WTC11 (cell line): ENCODE results near the gene KDM3B.

Experiments used
- ATF6 ChIP-seq: sonication (generic); formaldehyde crosslinking; IDR thresholded peaks from 2 replicates; pipeline ENCODE4 v1.8.1; 2023; ENCODE audit warnings: mild to moderate bottlenecking, missing genetic modification reagents
- CTCF ChIP-seq: fragments of 200-600 bp; IDR thresholded peaks from 2 replicates; pipeline ENCODE4 v1.8.0; 2022; ENCODE audit warnings: antibody characterized with exemption
- E2F1 ChIP-seq: sonication (generic); formaldehyde crosslinking; IDR thresholded peaks from 2 replicates; pipeline ENCODE4 v1.8.0; 2022; ENCODE audit warnings: mild to moderate bottlenecking, missing genetic modification reagents
- FOXK1 ChIP-seq: sonication (generic); formaldehyde crosslinking; IDR thresholded peaks from 2 replicates; pipeline ENCODE4 v1.8.0; 2022; ENCODE audit warnings: mild to moderate bottlenecking, moderate library complexity, missing genetic modification reagents
- NR1H2 ChIP-seq: sonication (generic); formaldehyde crosslinking; IDR thresholded peaks from 2 replicates; pipeline ENCODE4 v1.9.0; 2021; ENCODE audit warnings: mild to moderate bottlenecking, moderate library complexity, missing genetic modification reagents
- RORB ChIP-seq: fragments of 250-450 bp; sonication (Bioruptor Pico); IDR thresholded peaks from 2 replicates; pipeline ENCODE4 v1.9.0; 2021; ENCODE audit warnings: mild to moderate bottlenecking
- SP1 ChIP-seq: sonication (generic); formaldehyde crosslinking; conservative IDR thresholded peaks from 2 replicates; pipeline ENCODE4 v1.8.1; 2022; ENCODE audit warnings: missing genetic modification reagents
- ZNF512 ChIP-seq: sonication (generic); formaldehyde crosslinking; IDR thresholded peaks from 2 replicates; pipeline ENCODE4 v1.8.1; 2022; ENCODE audit warnings: missing genetic modification reagents, borderline replicate concordance

- TF ChIP-seq E2F1 = no peak
- no peak for TF ChIP-seq RORB
- TF ChIP-seq CTCF = no peak
- TF ChIP-seq SP1 (CRISPR knock-in tag) = no peak
- no peak for TF ChIP-seq ATF6 (CRISPR knock-in tag)
- TF ChIP-seq FOXK1 (CRISPR knock-in tag) = no peak
- TF ChIP-seq NR1H2 (CRISPR knock-in tag) = no peak
- no peak for TF ChIP-seq ZNF512 (CRISPR knock-in tag)
Observed at GRCh38 chr5:138467711-138468132, 115.2 kb downstream of the KDM3B start.
